ENCODE results near the gene NLRP5. TPM values are rescaled to one million over a fixed set of nuclear protein-coding genes. Genes with fewer than 3 reads are reported as not detected.
"Not testable (repeated sequence)": the region's sequence is repeated elsewhere in the genome, so short reads cannot be mapped to it uniquely, and the experiment has no call there.

Gene NLRP5
- total RNA-seq, 1 donor from 2014 or later, result not detected

- Histone ChIP-seq H3K9ac (ENCODE audit: low read depth in 1 of 3, low read length in 3 of 3) (no peak overlapping the region), H3K4me1 (ENCODE audit: control insufficient read depth in 3 of 3, insufficient read depth in 3 of 3, low read length in 3 of 3) (peaks cover 0 to 2% (median 0%) of the 10 kb centered on the region in 3 donors), H3K27ac (ENCODE audit: low read depth, low read length) (no peak overlapping the region), H3K27me3 (ENCODE audit: control insufficient read depth in 3 of 3, insufficient read depth in 3 of 3, low read length in 3 of 3) (no peaks in the 10 kb centered on the region), H3K4me3 (ENCODE audit: low read length in 3 of 3) (no peak overlapping the region), H3K9me3 (ENCODE audit: control insufficient read depth in 3 of 3, low read length in 3 of 3) (peaks cover 0 to 3% (median 0%) of the 10 kb centered on the region in 3 donors), H3K36me3 (ENCODE audit: control insufficient read depth in 3 of 3, insufficient read depth in 3 of 3, low read length in 3 of 3) (peaks cover 14 to 22% (median 20%) of the 10 kb centered on the region in 3 donors)
Measured at GRCh38 chr19:56096665-56097064, 110.1 kb downstream of the NLRP5 start.

- Histone ChIP-seq H3K27me3 (ENCODE audit: control insufficient read depth in 3 of 3, insufficient read depth in 3 of 3, low read length in 3 of 3) (no peaks in the 10 kb centered on the region), H3K9me3 (ENCODE audit: control insufficient read depth in 3 of 3, low read length in 3 of 3) (peaks cover 0 to 3% (median 0%) of the 10 kb centered on the region in 3 donors), H3K27ac (ENCODE audit: low read depth, low read length) (no peak overlapping the region), H3K4me1 (ENCODE audit: control insufficient read depth in 3 of 3, insufficient read depth in 3 of 3, low read length in 3 of 3) (peaks cover 0 to 2% (median 0%) of the 10 kb centered on the region in 3 donors), H3K9ac (ENCODE audit: low read depth in 1 of 3, low read length in 3 of 3) (no peak overlapping the region), H3K36me3 (ENCODE audit: control insufficient read depth in 3 of 3, insufficient read depth in 3 of 3, low read length in 3 of 3) (peaks cover 17 to 24% (median 23%) of the 10 kb centered on the region in 3 donors), H3K4me3 (ENCODE audit: low read length in 3 of 3) (no peak overlapping the region)
Measured at GRCh38 chr19:56097306-56097705, 110.7 kb downstream of the NLRP5 start.

GRCh38 chr19:56097776-56098175 is 111.2 kb downstream of the NLRP5 start:
- Histone ChIP-seq H3K9ac (ENCODE audit: low read depth in 1 of 3, low read length in 3 of 3) (no peak overlapping the region), H3K4me1 (ENCODE audit: control insufficient read depth in 3 of 3, insufficient read depth in 3 of 3, low read length in 3 of 3) (peaks cover 0 to 2% (median 0%) of the 10 kb centered on the region in 3 donors), H3K27ac (ENCODE audit: low read depth, low read length) (no peak overlapping the region), H3K4me3 (ENCODE audit: low read length in 3 of 3) (no peak overlapping the region), H3K36me3 (ENCODE audit: control insufficient read depth in 3 of 3, insufficient read depth in 3 of 3, low read length in 3 of 3) (peaks cover 17 to 23% (median 23%) of the 10 kb centered on the region in 3 donors), H3K9me3 (ENCODE audit: control insufficient read depth in 3 of 3, low read length in 3 of 3) (no peaks in the 10 kb centered on the region), H3K27me3 (ENCODE audit: control insufficient read depth in 3 of 3, insufficient read depth in 3 of 3, low read length in 3 of 3) (no peaks in the 10 kb centered on the region)

GRCh38 chr19:56098237-56098636 is 111.7 kb downstream of the NLRP5 start:
- peaks cover 12 to 22% (median 20%) of the 10 kb centered on the region in 3 donors for H3K36me3 ChIP-seq (ENCODE audit: control insufficient read depth in 3 of 3, insufficient read depth in 3 of 3, low read length in 3 of 3)
- not testable (repeated sequence) for H3K9me3 ChIP-seq (ENCODE audit: control insufficient read depth in 3 of 3, low read length in 3 of 3); H3K4me1 ChIP-seq (ENCODE audit: control insufficient read depth in 3 of 3, insufficient read depth in 3 of 3, low read length in 3 of 3); H3K27me3 ChIP-seq (ENCODE audit: control insufficient read depth in 3 of 3, insufficient read depth in 3 of 3, low read length in 3 of 3); H3K27ac ChIP-seq (ENCODE audit: low read depth, low read length); H3K4me3 ChIP-seq (ENCODE audit: low read length in 3 of 3); H3K9ac ChIP-seq (ENCODE audit: low read depth in 1 of 3, low read length in 3 of 3)

GRCh38 chr19:56098731-56099568 is 112.4 kb downstream of the NLRP5 start:
- H3K36me3 ChIP-seq (ENCODE audit: control insufficient read depth in 3 of 3, insufficient read depth in 3 of 3, low read length in 3 of 3), result peaks cover 7 to 19% (median 18%) of the 10 kb centered on the region in 3 donors
- H3K9ac ChIP-seq (ENCODE audit: low read depth in 1 of 3, low read length in 3 of 3), result no peak overlapping the region
- H3K4me1 ChIP-seq (ENCODE audit: control insufficient read depth in 3 of 3, insufficient read depth in 3 of 3, low read length in 3 of 3), result peaks cover 0 to 3% (median 2%) of the 10 kb centered on the region in 3 donors
- H3K9me3 ChIP-seq (ENCODE audit: control insufficient read depth in 3 of 3, low read length in 3 of 3), result no peaks in the 10 kb centered on the region
- no peaks in the 10 kb centered on the region for H3K27me3 ChIP-seq (ENCODE audit: control insufficient read depth in 3 of 3, insufficient read depth in 3 of 3, low read length in 3 of 3)
- no peak overlapping the region for H3K4me3 ChIP-seq (ENCODE audit: low read length in 3 of 3)
- no peak overlapping the region for H3K27ac ChIP-seq (ENCODE audit: low read depth, low read length)

GRCh38 chr19:56099638-56100539 is 113.3 kb downstream of the NLRP5 start:
- no peaks in the 10 kb centered on the region for H3K27me3 ChIP-seq (ENCODE audit: control insufficient read depth in 3 of 3, insufficient read depth in 3 of 3, low read length in 3 of 3)
- no peak overlapping the region for H3K9ac ChIP-seq (ENCODE audit: low read depth in 1 of 3, low read length in 3 of 3)
- H3K27ac ChIP-seq (ENCODE audit: low read depth, low read length), result no peak overlapping the region
- no peak overlapping the region for H3K4me3 ChIP-seq (ENCODE audit: low read length in 3 of 3)
- H3K36me3 ChIP-seq (ENCODE audit: control insufficient read depth in 3 of 3, insufficient read depth in 3 of 3, low read length in 3 of 3), result peaks cover 7 to 19% (median 15%) of the 10 kb centered on the region in 3 donors
- H3K4me1 ChIP-seq (ENCODE audit: control insufficient read depth in 3 of 3, insufficient read depth in 3 of 3, low read length in 3 of 3), result peaks cover 0 to 4% (median 3%) of the 10 kb centered on the region in 3 donors
- no peaks in the 10 kb centered on the region for H3K9me3 ChIP-seq (ENCODE audit: control insufficient read depth in 3 of 3, low read length in 3 of 3)

- H3K27me3 ChIP-seq (ENCODE audit: control insufficient read depth in 3 of 3, insufficient read depth in 3 of 3, low read length in 3 of 3), result no peaks in the 10 kb centered on the region
- no peaks in the 10 kb centered on the region for H3K9me3 ChIP-seq (ENCODE audit: control insufficient read depth in 3 of 3, low read length in 3 of 3)
- H3K36me3 ChIP-seq (ENCODE audit: control insufficient read depth in 3 of 3, insufficient read depth in 3 of 3, low read length in 3 of 3), result peaks cover 7 to 15% (median 15%) of the 10 kb centered on the region in 3 donors
- no peak overlapping the region for H3K27ac ChIP-seq (ENCODE audit: low read depth, low read length)
- no peak overlapping the region for H3K9ac ChIP-seq (ENCODE audit: low read depth in 1 of 3, low read length in 3 of 3)
- H3K4me1 ChIP-seq (ENCODE audit: control insufficient read depth in 3 of 3, insufficient read depth in 3 of 3, low read length in 3 of 3), result peaks cover 7 to 11% (median 8%) of the 10 kb centered on the region in 3 donors
- H3K4me3 ChIP-seq (ENCODE audit: low read length in 3 of 3), result no peak overlapping the region
Measured at GRCh38 chr19:56101095-56101494, 114.5 kb downstream of the NLRP5 start.

- Histone ChIP-seq H3K27me3 (ENCODE audit: control insufficient read depth in 3 of 3, insufficient read depth in 3 of 3, low read length in 3 of 3) (no peaks in the 10 kb centered on the region), H3K27ac (ENCODE audit: low read depth, low read length) (no peak overlapping the region), H3K9ac (ENCODE audit: low read depth in 1 of 3, low read length in 3 of 3) (no peak overlapping the region), H3K9me3 (ENCODE audit: control insufficient read depth in 3 of 3, low read length in 3 of 3) (no peaks in the 10 kb centered on the region), H3K36me3 (ENCODE audit: control insufficient read depth in 3 of 3, insufficient read depth in 3 of 3, low read length in 3 of 3) (peaks cover 7 to 17% (median 15%) of the 10 kb centered on the region in 3 donors), H3K4me3 (ENCODE audit: low read length in 3 of 3) (no peak overlapping the region), H3K4me1 (ENCODE audit: control insufficient read depth in 3 of 3, insufficient read depth in 3 of 3, low read length in 3 of 3) (peaks cover 10 to 14% (median 11%) of the 10 kb centered on the region in 3 donors)
Measured at GRCh38 chr19:56101746-56102535, 115.4 kb downstream of the NLRP5 start.

- H3K4me1 ChIP-seq (ENCODE audit: control insufficient read depth in 3 of 3, insufficient read depth in 3 of 3, low read length in 3 of 3), result peaks cover 10 to 19% (median 17%) of the 10 kb centered on the region in 3 donors
- peaks cover 6 to 17% (median 15%) of the 10 kb centered on the region in 3 donors for H3K36me3 ChIP-seq (ENCODE audit: control insufficient read depth in 3 of 3, insufficient read depth in 3 of 3, low read length in 3 of 3)
- no peaks in the 10 kb centered on the region for H3K27me3 ChIP-seq (ENCODE audit: control insufficient read depth in 3 of 3, insufficient read depth in 3 of 3, low read length in 3 of 3)
- H3K9ac ChIP-seq (ENCODE audit: low read depth in 1 of 3, low read length in 3 of 3), result no peak overlapping the region
- H3K9me3 ChIP-seq (ENCODE audit: control insufficient read depth in 3 of 3, low read length in 3 of 3), result no peaks in the 10 kb centered on the region
- H3K4me3 ChIP-seq (ENCODE audit: low read length in 3 of 3), result no peak overlapping the region
- no peak overlapping the region for H3K27ac ChIP-seq (ENCODE audit: low read depth, low read length)
Measured at GRCh38 chr19:56103027-56103614, 116.5 kb downstream of the NLRP5 start.

All from skeletal muscle tissue (tissue), 4 donors.